Thymus (tissue), 11 donors: ENCODE measurements around the gene BICD2. TPM values are rescaled to one million over a fixed set of nuclear protein-coding genes. Genes with fewer than 3 reads are reported as not detected.
"Not testable (repeated sequence)": the region's sequence is repeated elsewhere in the genome, so short reads cannot be mapped to it uniquely, and the experiment has no call there.

Source experiments
- DNase-seq, 9 donors: peaks; one replicate each; pipeline ENCODE4 v3.0.0-alpha.2; 2013; ENCODE audit warnings: low spot score in 9 of 9, low read depth in 6 of 9, missing footprints in 1 of 9
- H3K27ac ChIP-seq, 2 donors: one replicate each; pipeline ENCODE4 v1.5.1; 2013; ENCODE audit warnings: control low read depth in 1 of 2, low read depth in 1 of 2, low read length in 1 of 2, mild to moderate bottlenecking in 1 of 2, moderate library complexity in 1 of 2
- H3K27me3 ChIP-seq, 2 donors: one replicate each; pipeline ENCODE4 v1.5.1; 2013; ENCODE audit warnings: low read length in 1 of 2; ENCODE audit not compliant: control insufficient read depth in 2 of 2, insufficient read depth in 1 of 2
- H3K36me3 ChIP-seq, 2 donors: one replicate each; pipeline ENCODE4 v1.5.1; 2013; ENCODE audit warnings: low read length in 1 of 2, mild to moderate bottlenecking in 1 of 2, moderate library complexity in 1 of 2; ENCODE audit not compliant: control insufficient read depth in 2 of 2, insufficient read depth in 2 of 2
- H3K4me1 ChIP-seq, 2 donors: one replicate each; pipeline ENCODE4 v1.5.1; 2013; ENCODE audit warnings: low read length in 2 of 2; ENCODE audit not compliant: control insufficient read depth in 2 of 2, insufficient read depth in 2 of 2
- H3K4me3 ChIP-seq, 2 donors: one replicate each; pipeline ENCODE4 v1.5.1; 2013; ENCODE audit warnings: low read length in 2 of 2, control low read depth in 1 of 2, mild to moderate bottlenecking in 1 of 2
- H3K9me3 ChIP-seq, 2 donors: one replicate each; pipeline ENCODE4 v1.5.1; 2013; ENCODE audit warnings: low read length in 1 of 2, mild to moderate bottlenecking in 1 of 2; ENCODE audit not compliant: control insufficient read depth in 2 of 2, insufficient read depth in 1 of 2
- WGBS: extraction: QIAGEN DNeasy Blood & Tissue Kit; methylation state at CpG from one replicate; pipeline ENCODE4 v1.1.7; 2013; 5-methylcytosine and 5-hydroxymethylcytosine counted together
- polyA plus RNA-seq: library from polyadenylated mRNA; stranded (reverse); fragments of 200-250 nt; gene quantifications from one replicate; pipeline ENCODE4 v1.2.3, GENCODE V29; 2013
- total RNA-seq: library from RNA; stranded (reverse); fragments of 120-200 nt; gene quantifications from one replicate; pipeline ENCODE4 v1.2.4, GENCODE V29; 2013
- donor health status: healthy.

Gene BICD2
- total and polyA plus RNA-seq, 2 donors: 16.8 to 17.4 TPM

DNA sequence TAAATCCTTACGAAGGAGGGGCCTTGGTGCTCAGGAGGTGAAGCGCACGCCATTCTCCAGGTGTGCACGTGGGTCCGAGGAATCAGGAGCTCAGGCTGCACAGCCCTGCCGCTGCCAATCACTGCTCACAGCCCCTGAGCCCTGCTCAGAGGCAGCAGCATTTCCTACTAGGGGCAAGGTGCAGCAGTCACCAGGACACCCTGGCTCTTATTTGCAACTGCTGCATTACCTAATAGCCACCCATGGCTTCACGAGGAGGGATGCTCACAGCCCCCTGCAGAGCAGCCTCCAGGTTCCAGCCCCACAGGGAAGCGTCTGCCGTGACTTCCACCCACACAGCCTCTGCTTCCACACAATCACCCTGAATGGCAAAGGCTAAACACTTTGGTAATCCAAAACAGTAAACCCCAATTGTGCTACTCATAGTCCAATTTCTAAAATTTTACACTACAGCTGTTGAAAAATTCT lies 31.7 kb upstream of the BICD2 start:
- not testable (repeated sequence) for H3K4me1 ChIP-seq, H3K4me3 ChIP-seq, H3K27ac ChIP-seq, H3K9me3 ChIP-seq, H3K36me3 ChIP-seq, DNase-seq
- H3K27me3 ChIP-seq: peaks cover 0 to 23% of the 10 kb centered on the region in 2 donors
- WGBS: 88% methylated on average over 9 of the region's 9 CpGs

DNA sequence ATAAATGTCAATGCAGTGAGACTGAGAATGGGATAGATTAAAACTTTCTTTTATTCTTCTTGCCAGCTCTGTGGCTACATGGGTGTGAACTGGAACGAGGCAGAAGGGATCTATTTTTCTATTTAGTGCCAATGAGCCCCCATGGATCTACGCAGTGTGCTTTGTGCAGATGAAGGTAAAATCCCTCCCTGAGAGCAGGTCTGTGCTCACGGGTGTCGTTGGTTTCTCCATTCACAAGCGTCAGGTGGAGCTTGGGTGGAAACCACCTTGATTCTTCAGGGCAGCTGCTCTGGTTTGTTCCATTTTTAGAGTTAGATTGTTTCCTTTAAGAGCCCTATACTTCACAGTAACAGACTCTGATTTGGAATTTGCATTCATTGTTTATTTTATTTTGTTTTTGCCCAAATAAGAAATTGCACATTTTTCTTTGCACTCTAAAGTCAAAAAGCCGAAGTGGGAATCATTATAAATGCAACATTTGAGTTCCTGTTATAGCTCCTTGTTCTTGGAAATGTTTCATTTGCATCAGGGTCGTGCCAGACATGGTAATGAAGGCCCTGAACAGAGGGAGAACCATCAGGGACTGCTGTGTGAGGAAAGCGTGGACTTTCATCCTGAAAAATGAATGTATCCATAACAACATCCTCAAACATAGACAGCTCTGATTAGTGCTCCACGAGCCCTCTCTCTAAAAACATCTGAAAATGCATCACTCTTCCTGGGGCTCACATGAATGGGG lies 31.1 kb upstream of the BICD2 start:
- WGBS: 89% methylated on average over 9 of the region's 9 CpGs

DNA sequence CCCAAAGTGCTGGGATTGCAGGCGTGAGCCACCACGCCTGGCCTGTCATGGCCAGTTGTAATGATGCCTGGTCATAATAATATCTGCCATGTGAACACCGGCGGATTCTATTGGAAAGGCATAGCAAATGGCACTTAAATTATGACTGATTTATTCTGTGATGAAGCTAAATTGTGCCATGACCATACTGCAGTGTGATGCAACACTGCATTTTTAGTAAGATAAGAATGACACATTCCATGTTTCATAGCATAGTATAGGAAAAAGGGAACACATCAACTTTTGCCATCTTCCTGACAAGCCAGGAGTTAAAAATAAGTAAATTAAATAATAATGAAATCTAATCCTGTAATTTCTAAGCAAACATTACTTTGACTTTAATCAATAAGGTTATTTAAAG lies 30.4 kb upstream of the BICD2 start:
- H3K36me3 ChIP-seq: no peaks in the 10 kb centered on the region
- DNase-seq: no peak
- H3K27me3 ChIP-seq: peaks cover 0 to 19% of the 10 kb centered on the region in 2 donors
- H3K4me3 ChIP-seq: no peak overlapping the region
- WGBS: over 99% methylated on average over 4 of the region's 4 CpGs
- no peaks in the 10 kb centered on the region for H3K9me3 ChIP-seq
- H3K27ac ChIP-seq: no peak overlapping the region
- H3K4me1 ChIP-seq: no peaks in the 10 kb centered on the region

More for the DNA sequence above, 31.1 kb upstream of the BICD2 start:
- H3K4me1 ChIP-seq: no peaks in the 10 kb centered on the region
- peaks cover 0 to 23% of the 10 kb centered on the region in 2 donors for H3K27me3 ChIP-seq
- no peak overlapping the region for H3K4me3 ChIP-seq
- no peaks in the 10 kb centered on the region for H3K36me3 ChIP-seq
- H3K9me3 ChIP-seq: no peaks in the 10 kb centered on the region
- DNase-seq: no peak
- peak overlapping the region in 1 of 2 donors; percentile 17 for H3K27ac ChIP-seq

DNA sequence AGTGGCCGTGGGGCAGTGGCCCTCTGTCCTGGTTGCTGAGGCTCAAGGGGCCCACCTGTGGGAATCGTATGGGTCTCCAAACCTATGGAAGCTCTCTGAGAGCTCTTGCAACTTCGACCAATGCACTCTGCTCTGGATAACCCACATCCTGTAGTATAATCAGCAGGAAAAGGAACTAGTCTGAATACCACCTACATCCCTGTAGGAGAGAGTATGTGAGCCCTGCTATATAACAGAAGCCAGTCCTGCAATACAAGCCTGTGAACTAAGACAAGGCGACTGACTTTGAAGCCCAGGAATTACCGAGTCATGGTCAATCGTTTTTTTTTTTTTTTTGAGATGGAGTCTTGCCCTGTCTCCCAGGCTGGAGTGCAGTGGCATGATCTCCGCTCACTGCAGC lies 29.8 kb upstream of the BICD2 start:
- Histone ChIP-seq H3K4me3 (no peak overlapping the region), H3K27me3 (peaks cover 0 to 19% of the 10 kb centered on the region in 2 donors), H3K36me3 (no peaks in the 10 kb centered on the region), H3K9me3 (no peaks in the 10 kb centered on the region), H3K27ac (no peak overlapping the region), H3K4me1 (no peaks in the 10 kb centered on the region)
- 48% methylated on average over 7 of the region's 7 CpGs for WGBS
- DNase-seq: no peak

DNA sequence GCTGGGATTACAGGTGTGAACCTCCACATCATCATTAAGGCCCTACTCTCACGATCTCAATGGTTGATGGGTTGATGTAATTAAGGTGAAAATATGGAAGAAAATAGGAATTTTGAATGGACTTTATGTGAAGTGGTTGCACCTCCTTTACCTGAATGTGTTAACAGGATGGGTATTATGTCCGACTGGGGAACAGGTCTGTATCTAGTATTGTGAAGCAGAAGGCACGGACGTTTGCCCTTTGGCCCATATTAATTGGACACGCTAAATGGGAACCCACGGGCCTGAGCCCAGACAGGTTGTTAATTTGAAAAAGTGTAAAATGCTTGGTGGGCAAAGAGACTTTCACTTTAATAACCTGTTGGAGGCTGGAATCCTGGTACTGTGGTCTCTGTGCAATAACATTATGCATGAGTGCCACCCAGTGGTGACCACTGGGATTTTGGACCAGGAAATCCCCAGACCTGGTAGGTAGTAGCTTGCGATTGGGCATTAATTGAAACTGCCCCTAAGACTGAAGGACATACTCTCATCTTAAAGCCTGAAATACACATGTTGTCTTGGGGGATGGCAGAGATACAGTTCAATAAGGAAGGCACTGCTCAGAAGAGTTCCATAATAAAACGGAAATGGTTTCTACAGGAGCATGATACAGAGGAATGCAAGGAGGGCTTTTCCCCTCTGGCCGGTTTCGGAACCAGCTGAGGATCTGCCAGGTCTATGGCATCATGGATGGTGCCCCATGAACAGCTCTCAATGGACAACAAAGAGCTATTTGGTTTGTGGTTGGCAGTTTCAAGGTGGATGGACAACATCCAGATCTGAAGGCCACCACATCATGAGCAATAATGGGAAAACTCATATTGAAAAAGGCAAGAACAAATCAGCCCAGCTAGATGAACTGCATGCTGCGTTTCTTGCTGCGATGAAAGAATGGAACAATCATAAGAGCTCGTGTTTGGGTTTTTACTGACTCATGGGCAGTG lies 26.2 kb upstream of the BICD2 start:
- no peaks in the 10 kb centered on the region for H3K36me3 ChIP-seq
- WGBS: 62% methylated on average over 13 of the region's 13 CpGs
- H3K27ac ChIP-seq: no peak overlapping the region
- peaks cover 0 to 2% of the 10 kb centered on the region in 2 donors for H3K27me3 ChIP-seq
- no peak overlapping the region for H3K4me3 ChIP-seq
- no peaks in the 10 kb centered on the region for H3K4me1 ChIP-seq
- DNase-seq: peak in 8 of 9 donors; percentile 39 to 80 (median 66)
- no peaks in the 10 kb centered on the region for H3K9me3 ChIP-seq

DNA sequence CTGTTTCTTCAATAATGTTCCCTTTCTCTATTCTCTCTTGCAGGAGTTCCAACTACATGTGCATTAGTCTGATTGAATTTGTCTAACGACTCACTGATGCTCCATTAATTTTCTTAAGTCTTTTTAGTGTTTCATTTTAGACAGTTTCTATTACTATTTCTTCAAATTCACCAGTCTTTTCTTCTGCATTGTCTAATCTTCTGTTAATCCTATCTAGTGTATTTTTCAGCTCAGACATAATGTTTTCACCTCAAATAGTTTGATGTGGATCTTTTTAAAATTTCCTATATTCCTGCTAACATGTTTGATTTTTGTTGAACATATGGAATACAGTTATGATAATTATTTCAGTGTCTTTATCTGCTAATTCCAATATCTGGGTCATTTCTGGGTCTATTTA lies 21.7 kb upstream of the BICD2 start:
- no peaks in the 10 kb centered on the region for H3K36me3 ChIP-seq
- H3K27ac ChIP-seq: no peak overlapping the region
- no peaks in the 10 kb centered on the region for H3K9me3 ChIP-seq
- no peak overlapping the region for H3K4me3 ChIP-seq
- DNase-seq: no peak
- 90% methylated on average over 1 of the region's 1 CpG for WGBS
- no peaks in the 10 kb centered on the region for H3K4me1 ChIP-seq
- no peaks in the 10 kb centered on the region for H3K27me3 ChIP-seq

DNA sequence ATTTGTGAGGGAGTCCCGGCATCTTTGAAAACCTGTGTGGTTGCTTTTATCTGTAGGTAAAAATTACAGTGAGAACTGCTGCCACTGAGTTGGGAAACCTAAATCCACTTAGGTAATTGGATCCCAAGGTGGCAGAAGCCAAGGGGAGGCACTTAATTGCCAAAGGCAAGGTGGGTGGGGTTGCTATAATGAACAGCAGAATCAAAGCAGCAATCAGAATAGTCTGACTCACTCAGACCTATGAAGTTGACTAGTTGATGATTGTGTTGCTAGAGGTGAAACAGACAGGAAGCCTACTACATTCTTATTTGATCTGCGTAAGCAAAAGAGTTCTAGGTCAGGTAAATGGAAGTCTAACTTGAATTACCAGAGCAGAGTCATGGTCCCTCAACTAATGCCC lies 17.3 kb upstream of the BICD2 start:
- H3K27ac ChIP-seq: no peak overlapping the region
- WGBS: 93% methylated on average over 2 of the region's 2 CpGs
- DNase-seq: no peak

DNA sequence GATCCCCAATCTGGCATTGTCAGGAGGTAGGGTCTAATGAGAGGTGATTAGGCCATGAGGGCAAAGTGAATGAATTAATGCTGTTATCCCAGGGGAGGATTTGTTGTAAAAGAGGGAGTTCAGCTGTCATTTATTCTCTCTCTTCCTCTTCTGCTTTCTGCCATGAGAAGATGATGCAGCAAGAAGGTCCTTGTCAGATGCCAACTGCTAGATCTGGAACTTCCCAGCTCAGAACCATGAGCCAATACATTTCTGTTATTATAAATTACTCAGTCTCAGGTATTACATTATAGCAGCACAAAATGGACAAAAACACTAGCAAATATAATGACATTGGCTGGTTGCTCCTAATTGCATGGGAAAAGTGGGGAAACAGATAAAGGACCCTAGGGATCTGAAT lies 15.6 kb upstream of the BICD2 start:
- H3K27ac ChIP-seq: no peak overlapping the region
- no peaks in the 10 kb centered on the region for H3K4me1 ChIP-seq
- H3K4me3 ChIP-seq: no peak overlapping the region
- no peaks in the 10 kb centered on the region for H3K9me3 ChIP-seq
- no peaks in the 10 kb centered on the region for H3K36me3 ChIP-seq
- H3K27me3 ChIP-seq: no peaks in the 10 kb centered on the region
- no peak for DNase-seq

More for the DNA sequence above, 17.3 kb upstream of the BICD2 start:
- no peak overlapping the region for H3K4me3 ChIP-seq
- H3K9me3 ChIP-seq: no peaks in the 10 kb centered on the region
- no peaks in the 10 kb centered on the region for H3K4me1 ChIP-seq
- H3K27me3 ChIP-seq: no peaks in the 10 kb centered on the region
- no peaks in the 10 kb centered on the region for H3K36me3 ChIP-seq

DNA sequence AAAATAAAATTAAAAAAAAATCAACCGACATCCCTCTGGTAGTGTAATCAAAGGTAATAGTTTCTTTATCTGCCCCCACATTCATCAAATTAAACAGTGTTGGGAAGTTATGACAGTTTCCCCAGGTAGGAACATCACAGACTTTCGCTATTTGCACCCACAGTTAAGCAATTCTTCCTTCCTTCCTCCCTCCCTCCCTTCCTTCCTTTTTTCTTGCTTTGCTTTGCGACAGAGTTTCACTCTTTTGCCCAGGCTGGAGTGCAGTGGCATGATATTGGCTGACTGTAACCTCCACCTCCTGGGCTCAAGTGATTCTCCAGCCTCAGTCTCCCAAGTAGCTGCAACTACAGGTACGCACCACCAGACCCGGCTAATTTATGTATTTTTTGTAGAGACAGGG lies 10.8 kb upstream of the BICD2 start:
- Histone ChIP-seq H3K27ac (no peak overlapping the region), H3K36me3 (no peaks in the 10 kb centered on the region), H3K27me3 (no peaks in the 10 kb centered on the region), H3K4me1 (peaks cover 3 to 6% of the 10 kb centered on the region in 2 donors), H3K9me3 (no peaks in the 10 kb centered on the region), H3K4me3 (no peak overlapping the region)
- WGBS: 57% methylated on average over 5 of the region's 5 CpGs
- DNase-seq: no peak
